GM19099 (cell line): ENCODE results near the gene EMILIN1.

Experiments used
- POLR2A ChIP-seq: IDR thresholded peaks from 3 replicates; pipeline ENCODE4 v1.6.1; 2011; ENCODE audit warnings: low read depth; ENCODE audit not compliant: insufficient read length; ENCODE audit errors: extremely low read depth

Gene EMILIN1

GRCh38 chr2:27083410-27084296, 5.2 kb downstream of the EMILIN1 start:
- TF ChIP-seq POLR2A, result no peak

- no peak for TF ChIP-seq POLR2A
Measured at GRCh38 chr2:27084297-27085061, 6.1 kb downstream of the EMILIN1 start.

GRCh38 chr2:27085062-27085672, 6.8 kb downstream of the EMILIN1 start:
- TF ChIP-seq POLR2A, result no peak

- TF ChIP-seq POLR2A, result no peak
Measured at GRCh38 chr2:27085673-27086089, 7.3 kb downstream of the EMILIN1 start.

- TF ChIP-seq POLR2A, result peak; percentile 71
Measured at GRCh38 chr2:27086090-27086723, 7.8 kb downstream of the EMILIN1 start.

GRCh38 chr2:27086724-27087593, 8.5 kb downstream of the EMILIN1 start, which contains the start of gene KHK:
Gene KHK, plus strand, starts transcription at chr2:27086772. Its CDS starts 488 bp downstream, at chr2:27087260.
- TF ChIP-seq POLR2A, result no peak

GRCh38 chr2:27087823-27088410, 9.5 kb downstream of the EMILIN1 start:
- no peak for TF ChIP-seq POLR2A

GRCh38 chr2:27088634-27089033, 10.2 kb downstream of the EMILIN1 start:
- no peak for TF ChIP-seq POLR2A

GRCh38 chr2:27089111-27089954, 10.9 kb downstream of the EMILIN1 start:
- no peak for TF ChIP-seq POLR2A

GRCh38 chr2:27091746-27092695, 13.6 kb downstream of the EMILIN1 start:
- no peak for TF ChIP-seq POLR2A

- no peak for TF ChIP-seq POLR2A
Measured at GRCh38 chr2:27092696-27093429, 14.4 kb downstream of the EMILIN1 start.
